A549 (cell line): Measurements from ENCODE around the gene FER. TPM values are rescaled to one million over a fixed set of nuclear protein-coding genes. Genes with fewer than 3 reads are reported as not detected.

Experiments used
- ATAC-seq, 2 experiments: fragments of 200-7000 bp in 1 of 2; fragments of >200 bp in 1 of 2; cut with Nextera tagmentation in 1 of 2; cut with Tn5 transposase in 1 of 2; 3 replicates each; pipeline versions ENCODE4 v1.8.0 to v1.9.1; 2018 to 2020; ENCODE audit warnings: mild to moderate bottlenecking in 1 of 2, moderate library complexity in 1 of 2
- CTCF ChIA-PET: fragments of 300-600 bp; sonication (Branson Sonifier 250); formaldehyde crosslinking; extraction: SDS; loops from one replicate; lab custom pipeline; 2021; ENCODE audit warnings: antibody characterized with exemption, inconsistent platforms; lab: Yijun Ruan, JAX
- POLR2A ChIA-PET: fragments of 350-600 bp; formaldehyde crosslinking; extraction: SDS; loops from one replicate; lab custom pipeline; 2021; ENCODE audit warnings: antibody characterized with exemption, inconsistent platforms; lab: Yijun Ruan, JAX
- DNase-seq, 2 experiments: peaks; one replicate each; pipeline versions ENCODE4 v3.0.0 to v3.0.0-alpha.2; 2011 to 2016; ENCODE audit warnings: low read depth in 1 of 2, low spot score in 1 of 2
- FAIRE-seq: peaks from 2 replicates; lab custom pipeline; 2011; peaks lifted over from hg19 to GRCh38; lab: Jason Lieb, UNC
- H3K27ac ChIP-seq, 2 experiments: fragments of >200 bp; sonication (Bioruptor Twin); formaldehyde crosslinking; 3 replicates each; pipeline ENCODE4 v1.5.1; 2016 to 2017
- H3K4me1 ChIP-seq: fragments of >200 bp; sonication (Bioruptor Twin); formaldehyde crosslinking; 3 replicates; pipeline ENCODE4 v1.6.1; 2016
- H3K4me2 ChIP-seq: fragments of >200 bp; sonication (Bioruptor Twin); formaldehyde crosslinking; 3 replicates; pipeline ENCODE4 v1.6.1; 2016
- H3K4me3 ChIP-seq: fragments of >200 bp; sonication (Bioruptor Twin); formaldehyde crosslinking; 3 replicates; pipeline ENCODE4 v1.5.1; 2016
- H3K9me3 ChIP-seq: fragments of >200 bp; sonication (Bioruptor Twin); formaldehyde crosslinking; 3 replicates; pipeline ENCODE4 v1.6.1; 2016
- BHLHE40 ChIP-seq: IDR thresholded peaks from 2 replicates; pipeline ENCODE4 v1.6.1; 2012; ENCODE audit warnings: low read depth, low read length, inconsistent platforms
- CEBPB ChIP-seq, 2 experiments: fragments of >200 bp in 1 of 2; sonication (Bioruptor Twin) in 1 of 2; formaldehyde crosslinking in 1 of 2; IDR thresholded peaks; 2 replicates each; pipeline ENCODE4 v1.6.1; 2012 to 2016
- EHF ChIP-seq: fragments of 250-450 bp; sonication (Bioruptor Pico); IDR thresholded peaks from 2 replicates; pipeline ENCODE4 v1.5.0; 2020; ENCODE audit warnings: mild to moderate bottlenecking
- EHMT2 ChIP-seq: fragments of 200-600 bp; sonication (generic); IDR thresholded peaks from 2 replicates; pipeline ENCODE4 v1.6.1; 2016; ENCODE audit warnings: antibody characterized with exemption, low read depth, mild to moderate bottlenecking, moderate library complexity
- FOSB ChIP-seq: fragments of 250-450 bp; sonication (Bioruptor Pico); IDR thresholded peaks from 2 replicates; pipeline ENCODE4 v1.5.0; 2020; ENCODE audit warnings: mild to moderate bottlenecking, moderate library complexity
- FOXS1 ChIP-seq: fragments of 250-450 bp; sonication (Bioruptor Pico); IDR thresholded peaks from 2 replicates; pipeline ENCODE4 v1.5.0; 2020; ENCODE audit warnings: mild to moderate bottlenecking, moderate library complexity
- HES2 ChIP-seq: fragments of >200 bp; sonication (Bioruptor Twin); formaldehyde crosslinking; IDR thresholded peaks from 2 replicates; pipeline ENCODE4 v1.6.1; 2016
- HEYL ChIP-seq: fragments of 250-450 bp; sonication (Bioruptor Pico); IDR thresholded peaks from 2 replicates; pipeline ENCODE4 v1.8.0; 2021; ENCODE audit warnings: mild to moderate bottlenecking, moderate library complexity
- HMGXB4 ChIP-seq: fragments of 250-450 bp; sonication (Bioruptor Pico); IDR thresholded peaks from 2 replicates; pipeline ENCODE4 v1.5.0; 2021; ENCODE audit warnings: mild to moderate bottlenecking, moderate library complexity, borderline replicate concordance
- HOXB13 ChIP-seq: fragments of 250-450 bp; sonication (Bioruptor Pico); IDR thresholded peaks from 2 replicates; pipeline ENCODE4 v1.5.0; 2020; ENCODE audit warnings: low read depth, mild to moderate bottlenecking, moderate library complexity
- NFE2L2 ChIP-seq: fragments of 150-350 bp; conservative IDR thresholded peaks from 2 replicates; pipeline ENCODE4 v1.6.1; 2014; ENCODE audit warnings: low read length
- PBX3 ChIP-seq: IDR thresholded peaks from 2 replicates; pipeline ENCODE4 v1.6.1; 2012
- RAD21 ChIP-seq, 2 experiments: fragments of >200 bp in 1 of 2; sonication (Bioruptor Twin) in 1 of 2; formaldehyde crosslinking in 1 of 2; IDR thresholded peaks in 1 of 2; conservative IDR thresholded peaks in 1 of 2; 2 replicates in 1 of 2; 3 replicates in 1 of 2; pipeline ENCODE4 v1.6.1; 2012 to 2018; ENCODE audit warnings: inconsistent platforms in 1 of 2
- RCOR1 ChIP-seq: fragments of 150-350 bp; IDR thresholded peaks from 2 replicates; pipeline ENCODE4 v1.6.1; 2014; ENCODE audit warnings: antibody characterized with exemption, low read length, low read depth
- RNF2 ChIP-seq: fragments of 200-600 bp; sonication (generic); IDR thresholded peaks from 2 replicates; pipeline ENCODE4 v1.6.1; 2016; ENCODE audit warnings: low read depth, mild to moderate bottlenecking, antibody characterized with exemption, moderate library complexity, borderline replicate concordance
- SREBF2 ChIP-seq: fragments of 450-650 bp; IDR thresholded peaks from 2 replicates; pipeline ENCODE4 v1.6.1; 2014; ENCODE audit warnings: mild to moderate bottlenecking, moderate library complexity
- TP53 ChIP-seq: fragments of 250-450 bp; sonication (Bioruptor Pico); IDR thresholded peaks from 2 replicates; pipeline ENCODE4 v1.5.0; 2021; ENCODE audit warnings: mild to moderate bottlenecking, moderate library complexity
- USF2 ChIP-seq: fragments of 450-650 bp; IDR thresholded peaks from 2 replicates; pipeline ENCODE4 v1.6.1; 2014; ENCODE audit warnings: antibody characterized with exemption
- ZC3H11A ChIP-seq: fragments of 450-650 bp; IDR thresholded peaks from 2 replicates; pipeline ENCODE4 v1.6.1; 2014; ENCODE audit warnings: antibody characterized with exemption, mild to moderate bottlenecking
- ZFP36 ChIP-seq: fragments of 450-650 bp; IDR thresholded peaks from 2 replicates; pipeline ENCODE4 v1.6.1; 2014; ENCODE audit warnings: borderline replicate concordance; ENCODE audit not compliant: partially characterized antibody
- ZNF302 ChIP-seq: fragments of 250-450 bp; sonication (Bioruptor Pico); IDR thresholded peaks from 2 replicates; pipeline ENCODE4 v1.9.0; 2021; ENCODE audit warnings: inconsistent platforms, mild to moderate bottlenecking, moderate library complexity
- ZSCAN20 ChIP-seq: fragments of 250-450 bp; sonication (Bioruptor Pico); IDR thresholded peaks from 2 replicates; pipeline ENCODE4 v1.8.0; 2022; ENCODE audit warnings: mild to moderate bottlenecking, moderate library complexity
- WGBS: methylation state at CpG from one replicate; pipeline ENCODE4 v1.1.6; 2017; ENCODE audit errors: missing lambda C conversion rate; 5-methylcytosine and 5-hydroxymethylcytosine counted together
- polyA plus RNA-seq, 4 experiments: library from polyadenylated mRNA; depleted of rRNA in 3 of 4; stranded (reverse); fragments of >200 nt; fragmentation: RNase III in 1 of 4; extraction: RNeasy Plus Mini Kit Qiagen cat#74134 plus additional on column Dnase treatment in 1 of 4; gene quantifications; 2 replicates in 3 of 4; 3 replicates in 1 of 4; pipeline ENCODE4 v1.2.3, GENCODE V29; 2011 to 2017
- TF ChIP-seq, protein P1 (sequence below): IDR thresholded peaks from 2 replicates; pipeline ENCODE4 v1.6.1; 2012; ENCODE audit warnings: low read depth, borderline replicate concordance
- TF ChIP-seq, protein P2 (sequence below): fragments of 150-350 bp; IDR thresholded peaks from 2 replicates; pipeline ENCODE4 v1.6.1; 2014; ENCODE audit warnings: low read depth, mild to moderate bottlenecking, low read length
- TF ChIP-seq, protein P3 (sequence below): fragments of 200-600 bp; sonication (generic); IDR thresholded peaks from 2 replicates; pipeline ENCODE4 v1.6.1; 2016; ENCODE audit warnings: antibody characterized with exemption, mild to moderate bottlenecking, moderate library complexity

The FER gene
- polyA plus RNA-seq, 2 of the 4 experiments (the other 2 are of a cell fraction), result 3.6 to 12.3 TPM

- FAIRE-seq (no peak), DNase-seq (no peak), ATAC-seq (no peak)
- 95% methylated on average over 3 of the region's 3 CpGs for WGBS
- Histone ChIP-seq H3K27ac (no peak overlapping the region), H3K4me2 (no peak overlapping the region), H3K4me3 (no peak overlapping the region), H3K4me1 (peaks cover 7% of the 10 kb centered on the region; the same call in 2 of the 3 replicates), H3K9me3 (no peaks in the 10 kb centered on the region)
- TF ChIP-seq RAD21 (conservative IDR thresholded peaks at IDR 0.05 in 1 of 2, IDR thresholded peaks at IDR 0.05 in 1 of 2) (no peak), ZNF302 (CRISPR knock-in tag) (no peak), ZSCAN20 (no peak), HMGXB4 (no peak), BHLHE40 (no peak), USF2 (no peak), ZC3H11A (no peak), RCOR1 (no peak), HES2 (no peak)
- POLR2A ChIA-PET, result no interaction called here
- CTCF ChIA-PET, result interaction anchor here (0.7 kb wide), 1 partner anchor 157 kb away, joined by 3 read pairs; no protein-coding TSS in a partner anchor
These were observed 293.6 kb downstream of the FER start for GRCh38 chr5:109041317-109041716.

GRCh38 chr5:109045710-109046109, 298.0 kb downstream of the FER start:
- Histone ChIP-seq H3K27ac (no peak overlapping the region), H3K4me2 (no peak overlapping the region), H3K9me3 (no peaks in the 10 kb centered on the region), H3K4me1 (no peaks in the 10 kb centered on the region), H3K4me3 (no peak overlapping the region)
- DNase-seq (no peak), FAIRE-seq (no peak), ATAC-seq (no peak)
- no peak for TF ChIP-seq NFE2L2
- TF ChIP-seq HEYL, result no peak
- TF ChIP-seq, protein P1, sequence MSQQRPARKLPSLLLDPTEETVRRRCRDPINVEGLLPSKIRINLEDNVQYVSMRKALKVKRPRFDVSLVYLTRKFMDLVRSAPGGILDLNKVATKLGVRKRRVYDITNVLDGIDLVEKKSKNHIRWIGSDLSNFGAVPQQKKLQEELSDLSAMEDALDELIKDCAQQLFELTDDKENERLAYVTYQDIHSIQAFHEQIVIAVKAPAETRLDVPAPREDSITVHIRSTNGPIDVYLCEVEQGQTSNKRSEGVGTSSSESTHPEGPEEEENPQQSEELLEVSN, result no peak
- no peak for TF ChIP-seq FOXS1 (CRISPR knock-in tag)
- no peak for TF ChIP-seq TP53 (CRISPR knock-in tag)
- no peak for TF ChIP-seq RNF2
- no peak for TF ChIP-seq CEBPB (IDR thresholded peaks at IDR 0.05)
- no peak for TF ChIP-seq ZFP36
- no peak for TF ChIP-seq HOXB13 (CRISPR knock-in tag)
- no peak for TF ChIP-seq ZC3H11A
- TF ChIP-seq EHF (CRISPR knock-in tag), result no peak
- TF ChIP-seq, protein P2, sequence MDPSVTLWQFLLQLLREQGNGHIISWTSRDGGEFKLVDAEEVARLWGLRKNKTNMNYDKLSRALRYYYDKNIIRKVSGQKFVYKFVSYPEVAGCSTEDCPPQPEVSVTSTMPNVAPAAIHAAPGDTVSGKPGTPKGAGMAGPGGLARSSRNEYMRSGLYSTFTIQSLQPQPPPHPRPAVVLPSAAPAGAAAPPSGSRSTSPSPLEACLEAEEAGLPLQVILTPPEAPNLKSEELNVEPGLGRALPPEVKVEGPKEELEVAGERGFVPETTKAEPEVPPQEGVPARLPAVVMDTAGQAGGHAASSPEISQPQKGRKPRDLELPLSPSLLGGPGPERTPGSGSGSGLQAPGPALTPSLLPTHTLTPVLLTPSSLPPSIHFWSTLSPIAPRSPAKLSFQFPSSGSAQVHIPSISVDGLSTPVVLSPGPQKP, result no peak
- no peak for TF ChIP-seq SREBF2
- TF ChIP-seq PBX3, result no peak
- TF ChIP-seq FOSB (CRISPR knock-in tag), result no peak
- TF ChIP-seq EHMT2, result no peak
- TF ChIP-seq, protein P3, sequence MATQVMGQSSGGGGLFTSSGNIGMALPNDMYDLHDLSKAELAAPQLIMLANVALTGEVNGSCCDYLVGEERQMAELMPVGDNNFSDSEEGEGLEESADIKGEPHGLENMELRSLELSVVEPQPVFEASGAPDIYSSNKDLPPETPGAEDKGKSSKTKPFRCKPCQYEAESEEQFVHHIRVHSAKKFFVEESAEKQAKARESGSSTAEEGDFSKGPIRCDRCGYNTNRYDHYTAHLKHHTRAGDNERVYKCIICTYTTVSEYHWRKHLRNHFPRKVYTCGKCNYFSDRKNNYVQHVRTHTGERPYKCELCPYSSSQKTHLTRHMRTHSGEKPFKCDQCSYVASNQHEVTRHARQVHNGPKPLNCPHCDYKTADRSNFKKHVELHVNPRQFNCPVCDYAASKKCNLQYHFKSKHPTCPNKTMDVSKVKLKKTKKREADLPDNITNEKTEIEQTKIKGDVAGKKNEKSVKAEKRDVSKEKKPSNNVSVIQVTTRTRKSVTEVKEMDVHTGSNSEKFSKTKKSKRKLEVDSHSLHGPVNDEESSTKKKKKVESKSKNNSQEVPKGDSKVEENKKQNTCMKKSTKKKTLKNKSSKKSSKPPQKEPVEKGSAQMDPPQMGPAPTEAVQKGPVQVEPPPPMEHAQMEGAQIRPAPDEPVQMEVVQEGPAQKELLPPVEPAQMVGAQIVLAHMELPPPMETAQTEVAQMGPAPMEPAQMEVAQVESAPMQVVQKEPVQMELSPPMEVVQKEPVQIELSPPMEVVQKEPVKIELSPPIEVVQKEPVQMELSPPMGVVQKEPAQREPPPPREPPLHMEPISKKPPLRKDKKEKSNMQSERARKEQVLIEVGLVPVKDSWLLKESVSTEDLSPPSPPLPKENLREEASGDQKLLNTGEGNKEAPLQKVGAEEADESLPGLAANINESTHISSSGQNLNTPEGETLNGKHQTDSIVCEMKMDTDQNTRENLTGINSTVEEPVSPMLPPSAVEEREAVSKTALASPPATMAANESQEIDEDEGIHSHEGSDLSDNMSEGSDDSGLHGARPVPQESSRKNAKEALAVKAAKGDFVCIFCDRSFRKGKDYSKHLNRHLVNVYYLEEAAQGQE, result no peak
- ChIA-PET CTCF (no interaction called here), POLR2A (no interaction called here)
- 69% methylated on average over 2 of the region's 2 CpGs for WGBS
